MM.1S (cell line): ENCODE results near the gene COQ3.

Experiments used
- DNase-seq: peaks from one replicate; pipeline ENCODE4 v3.0.0-alpha.2; 2015
- H2AFZ ChIP-seq: fragments of 300-600 bp; sonication (generic); 2 replicates; pipeline ENCODE4 v1.6.0; 2016; ENCODE audit warnings: antibody characterized with exemption, low read length
- H3F3A ChIP-seq: fragments of 300-600 bp; sonication (generic); 2 replicates; pipeline ENCODE4 v1.6.1; 2016; ENCODE audit warnings: mild to moderate bottlenecking, antibody characterized with exemption, low read length, moderate library complexity, mixed read lengths; ENCODE audit not compliant: insufficient read depth
- H3K27ac ChIP-seq: fragments of 300-600 bp; sonication (generic); 2 replicates; pipeline ENCODE4 v1.5.1; 2016; ENCODE audit warnings: mild to moderate bottlenecking, low read length
- H3K27me3 ChIP-seq: fragments of 300-600 bp; sonication (generic); replicated peaks from 2 replicates; pipeline ENCODE4 v1.6.0; 2016; ENCODE audit warnings: low read length; ENCODE audit not compliant: insufficient read depth
- H3K36me3 ChIP-seq: fragments of 300-600 bp; sonication (generic); replicated peaks from 2 replicates; pipeline ENCODE4 v1.6.1; 2016; ENCODE audit warnings: mild to moderate bottlenecking, low read length, mixed read lengths; ENCODE audit not compliant: insufficient read depth
- H3K4me1 ChIP-seq: fragments of 300-600 bp; sonication (generic); 2 replicates; pipeline ENCODE4 v1.6.1; 2016; ENCODE audit warnings: low read length, mixed read lengths
- H3K4me2 ChIP-seq: fragments of 300-600 bp; sonication (generic); 2 replicates; pipeline ENCODE4 v1.6.0; 2016; ENCODE audit warnings: low read depth, low read length
- H3K4me3 ChIP-seq: fragments of 300-600 bp; sonication (generic); 2 replicates; pipeline ENCODE4 v1.5.1; 2016; ENCODE audit warnings: low read length, mixed read lengths
- H3K79me2 ChIP-seq: fragments of 300-600 bp; sonication (generic); 2 replicates; pipeline ENCODE4 v1.6.1; 2016; ENCODE audit warnings: mixed run types, low read length, mixed read lengths
- H3K9ac ChIP-seq: fragments of 300-600 bp; sonication (generic); 2 replicates; pipeline ENCODE4 v1.6.1; 2016; ENCODE audit warnings: low read length, mixed read lengths
- H3K9me2 ChIP-seq: fragments of 300-600 bp; sonication (generic); replicated peaks from 2 replicates; pipeline ENCODE4 v1.6.1; 2016; ENCODE audit warnings: mild to moderate bottlenecking, low read length, mixed read lengths; ENCODE audit not compliant: insufficient read depth
- H3K9me3 ChIP-seq: fragments of 300-600 bp; sonication (generic); replicated peaks from 2 replicates; pipeline ENCODE4 v1.6.1; 2016; ENCODE audit warnings: mild to moderate bottlenecking, low read length, mixed read lengths; ENCODE audit not compliant: insufficient read depth
- H4K20me1 ChIP-seq: fragments of 300-600 bp; sonication (generic); 2 replicates; pipeline ENCODE4 v1.6.1; 2016; ENCODE audit warnings: mild to moderate bottlenecking, low read length, moderate library complexity, mixed read lengths; ENCODE audit not compliant: insufficient read depth
- EZH2 ChIP-seq: fragments of 300-600 bp; sonication (generic); optimal IDR thresholded peaks from 2 replicates; pipeline ENCODE3; 2017; ENCODE audit warnings: low read depth, mild to moderate bottlenecking, antibody characterized with exemption, low read length, mixed read lengths
- EZH2phosphoT487 ChIP-seq: fragments of 300-600 bp; sonication (generic); IDR thresholded peaks from 2 replicates; pipeline ENCODE4 v1.6.1; 2018; ENCODE audit warnings: antibody characterized with exemption, low read length
- TF ChIP-seq, protein P1 (sequence below): fragments of 300-600 bp; sonication (generic); IDR thresholded peaks from 2 replicates; pipeline ENCODE4 v1.5.1; 2016; ENCODE audit warnings: antibody characterized with exemption, low read length, mixed read lengths

COQ3 gene

GRCh38 chr6:99334526-99335127, 59.4 kb downstream of the COQ3 start:
- TF ChIP-seq EZH2 = no peak
- TF ChIP-seq, protein P1, sequence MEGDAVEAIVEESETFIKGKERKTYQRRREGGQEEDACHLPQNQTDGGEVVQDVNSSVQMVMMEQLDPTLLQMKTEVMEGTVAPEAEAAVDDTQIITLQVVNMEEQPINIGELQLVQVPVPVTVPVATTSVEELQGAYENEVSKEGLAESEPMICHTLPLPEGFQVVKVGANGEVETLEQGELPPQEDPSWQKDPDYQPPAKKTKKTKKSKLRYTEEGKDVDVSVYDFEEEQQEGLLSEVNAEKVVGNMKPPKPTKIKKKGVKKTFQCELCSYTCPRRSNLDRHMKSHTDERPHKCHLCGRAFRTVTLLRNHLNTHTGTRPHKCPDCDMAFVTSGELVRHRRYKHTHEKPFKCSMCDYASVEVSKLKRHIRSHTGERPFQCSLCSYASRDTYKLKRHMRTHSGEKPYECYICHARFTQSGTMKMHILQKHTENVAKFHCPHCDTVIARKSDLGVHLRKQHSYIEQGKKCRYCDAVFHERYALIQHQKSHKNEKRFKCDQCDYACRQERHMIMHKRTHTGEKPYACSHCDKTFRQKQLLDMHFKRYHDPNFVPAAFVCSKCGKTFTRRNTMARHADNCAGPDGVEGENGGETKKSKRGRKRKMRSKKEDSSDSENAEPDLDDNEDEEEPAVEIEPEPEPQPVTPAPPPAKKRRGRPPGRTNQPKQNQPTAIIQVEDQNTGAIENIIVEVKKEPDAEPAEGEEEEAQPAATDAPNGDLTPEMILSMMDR = peak; percentile 77
- Histone ChIP-seq H3K4me2 (no peak overlapping the region), H3K9ac (no peak overlapping the region), H3K79me2 (no peaks in the 10 kb centered on the region), H3K9me3 (no peaks in the 10 kb centered on the region), H3F3A (peaks cover 8% of the 10 kb centered on the region), H3K4me3 (no peak overlapping the region), H3K9me2 (no peaks in the 10 kb centered on the region), H3K27me3 (no peaks in the 10 kb centered on the region), H3K27ac (no peak overlapping the region), H2AFZ (no peak overlapping the region), H3K36me3 (no peaks in the 10 kb centered on the region), H3K4me1 (peaks cover 25% of the 10 kb centered on the region), H4K20me1 (no peaks in the 10 kb centered on the region)
- DNase-seq = peak; percentile 67

GRCh38 chr6:99333068-99333467, 60.9 kb downstream of the COQ3 start:
- Histone ChIP-seq H3K4me2 (peak overlapping the region; percentile 33), H3K9ac (no peak overlapping the region), H3K4me1 (peaks cover 25% of the 10 kb centered on the region), H3F3A (peaks cover 8% of the 10 kb centered on the region), H3K27me3 (no peaks in the 10 kb centered on the region), H3K4me3 (peak overlapping the region; percentile 19; the same call in 1 of the 2 replicates), H3K9me2 (no peaks in the 10 kb centered on the region), H4K20me1 (no peaks in the 10 kb centered on the region), H3K36me3 (no peaks in the 10 kb centered on the region), H3K27ac (peak overlapping the region; percentile 47; the same call in 1 of the 2 replicates), H3K79me2 (no peaks in the 10 kb centered on the region), H3K9me3 (no peaks in the 10 kb centered on the region), H2AFZ (peak overlapping the region; percentile 23; the same call in 1 of the 2 replicates)
- TF ChIP-seq, protein P1 = no peak
- no peak for TF ChIP-seq EZH2phosphoT487
- DNase-seq = peak; percentile 88

- Histone ChIP-seq H3K9me2 (no peaks in the 10 kb centered on the region), H3F3A (peaks cover 8% of the 10 kb centered on the region), H2AFZ (no peak overlapping the region), H3K79me2 (no peaks in the 10 kb centered on the region), H3K36me3 (no peaks in the 10 kb centered on the region), H3K27ac (no peak overlapping the region), H4K20me1 (no peaks in the 10 kb centered on the region), H3K4me3 (no peak overlapping the region), H3K27me3 (no peaks in the 10 kb centered on the region), H3K9ac (no peak overlapping the region), H3K4me1 (peaks cover 25% of the 10 kb centered on the region), H3K4me2 (no peak overlapping the region), H3K9me3 (no peaks in the 10 kb centered on the region)
- DNase-seq = no peak
- no peak for TF ChIP-seq EZH2
- TF ChIP-seq, protein P1 = no peak
- no peak for TF ChIP-seq EZH2phosphoT487
These were observed 62.5 kb downstream of the COQ3 start for GRCh38 chr6:99331531-99331930.
